Measurements from ENCODE around the gene VPS29. TPM values are rescaled to one million over a fixed set of nuclear protein-coding genes. Genes with fewer than 3 reads are reported as not detected.

The VPS29 gene
- total and polyA plus RNA-seq, 2 experiments from 2014 or later = 39.1 to 115 TPM

Small RNA genes within 50 kb of the gene (small RNA-seq; reads per million reads assigned to genes)
- not detected for gene RF00278 (ENCODE audit: low replicate concordance)

Other genes with a start within 250 kb of the VPS29 start
- 201 and 225 TPM in 2 replicates for gene ATP2A2, start 220.9 kb downstream of the VPS29 start, total RNA-seq (2014; rRNA removed; shearing (Covaris generic))
- gene ATP2A2, start 220.9 kb downstream of the VPS29 start, polyA plus RNA-seq (2016; fragmentation: Nextera tagmentation; extraction: Ambion mirVana) = 44.2 and 47.2 TPM in 2 replicates
- gene ANAPC7, start 98.4 kb downstream of the VPS29 start, total RNA-seq (2014; rRNA removed; shearing (Covaris generic)) = 92.7 and 99.3 TPM in 2 replicates
- gene ANAPC7, start 98.4 kb downstream of the VPS29 start, polyA plus RNA-seq (2016; fragmentation: Nextera tagmentation; extraction: Ambion mirVana) = 59.0 and 71.0 TPM in 2 replicates
- 378 and 411 TPM in 2 replicates for gene ARPC3, start 51.8 kb downstream of the VPS29 start, total RNA-seq (2014; rRNA removed; shearing (Covaris generic))
- 296 and 356 TPM in 2 replicates for gene ARPC3, start 51.8 kb downstream of the VPS29 start, polyA plus RNA-seq (2016; fragmentation: Nextera tagmentation; extraction: Ambion mirVana)
- gene GPN3, start 33.9 kb downstream of the VPS29 start, total RNA-seq (2014; rRNA removed; shearing (Covaris generic)) = 30.4 and 45.0 TPM in 2 replicates
- gene GPN3, start 33.9 kb downstream of the VPS29 start, polyA plus RNA-seq (2016; fragmentation: Nextera tagmentation; extraction: Ambion mirVana) = 84.6 and 108 TPM in 2 replicates
- gene FAM216A, start 33.3 kb downstream of the VPS29 start, total RNA-seq (2014; rRNA removed; shearing (Covaris generic)) = 20.4 and 27.1 TPM in 2 replicates
- 53.0 and 53.5 TPM in 2 replicates for gene FAM216A, start 33.3 kb downstream of the VPS29 start, polyA plus RNA-seq (2016; fragmentation: Nextera tagmentation; extraction: Ambion mirVana)
- gene RAD9B, start 220 bp upstream of the VPS29 start, total RNA-seq (2014; rRNA removed; shearing (Covaris generic)) = not detected in 2 replicates
- gene RAD9B, start 220 bp upstream of the VPS29 start, polyA plus RNA-seq (2016; fragmentation: Nextera tagmentation; extraction: Ambion mirVana) = not detected in 2 replicates
- gene PPTC7, start 81.2 kb upstream of the VPS29 start, total RNA-seq (2014; rRNA removed; shearing (Covaris generic)) = 17.5 and 22.3 TPM in 2 replicates
- gene PPTC7, start 81.2 kb upstream of the VPS29 start, polyA plus RNA-seq (2016; fragmentation: Nextera tagmentation; extraction: Ambion mirVana) = 5.2 and 7.5 TPM in 2 replicates
- gene TCTN1, start 112.0 kb upstream of the VPS29 start, total RNA-seq (2014; rRNA removed; shearing (Covaris generic)) = 12.4 and 14.8 TPM in 2 replicates
- 10.5 and 10.6 TPM in 2 replicates for gene TCTN1, start 112.0 kb upstream of the VPS29 start, polyA plus RNA-seq (2016; fragmentation: Nextera tagmentation; extraction: Ambion mirVana)
- 10.7 and 11.8 TPM in 2 replicates for gene HVCN1, start 187.0 kb upstream of the VPS29 start, total RNA-seq (2014; rRNA removed; shearing (Covaris generic))
- gene HVCN1, start 187.0 kb upstream of the VPS29 start, polyA plus RNA-seq (2016; fragmentation: Nextera tagmentation; extraction: Ambion mirVana) = 10.1 and 10.4 TPM in 2 replicates
- gene PPP1CC, start 240.8 kb upstream of the VPS29 start, total RNA-seq (2014; rRNA removed; shearing (Covaris generic)) = 501 and 577 TPM in 2 replicates
- gene PPP1CC, start 240.8 kb upstream of the VPS29 start, polyA plus RNA-seq (2016; fragmentation: Nextera tagmentation; extraction: Ambion mirVana) = 272 and 276 TPM in 2 replicates